B cell (primary cell): ENCODE measurements around the gene CAMTA1. TPM values are rescaled to one million over a fixed set of nuclear protein-coding genes. Genes with fewer than 3 reads are reported as not detected.

Experiments used
- ATAC-seq: fragments of 200-7000 bp; cut with Tn5 transposase; one replicate; pipeline ENCODE4 v1.10.0; 2021; ENCODE audit warnings: low read depth, mild to moderate bottlenecking, moderate number of reproducible peaks, moderate library complexity
- CTCF ChIA-PET: fragments of 350-600 bp; sonication (Branson Sonifier 250); formaldehyde crosslinking; loops from one replicate; lab custom pipeline; 2021; ENCODE audit warnings: antibody characterized with exemption, inconsistent platforms; lab: Charles Lee
- POLR2A ChIA-PET: fragments of 350-600 bp; sonication (Branson Sonifier 250); formaldehyde crosslinking; loops from one replicate; lab custom pipeline; 2021; ENCODE audit warnings: antibody characterized with exemption; lab: Charles Lee
- DNase-seq: peaks from one replicate; pipeline ENCODE4 v3.0.0; 2013
- H2AFZ ChIP-seq: 2 replicates; pipeline ENCODE4 v1.6.1; 2012; ENCODE audit warnings: mild to moderate bottlenecking, low read depth, low read length; ENCODE audit not compliant: insufficient read depth, poor library complexity, severe bottlenecking
- H3K27ac ChIP-seq, 2 donors: 1 replicate in 1 of 2; 2 replicates in 1 of 2; pipeline ENCODE4 v1.5.1; 2012 to 2013; ENCODE audit warnings: low read length in 2 of 2, mild to moderate bottlenecking in 2 of 2, moderate library complexity in 1 of 2
- H3K27me3 ChIP-seq, 4 experiments: fragments of 200-600 bp in 1 of 4; sonication (generic) in 1 of 4; replicated peaks in 1 of 4; 1 replicate in 2 of 4; 2 replicates in 2 of 4; pipeline versions ENCODE4 v1.6.1 to v1.7.0; 2013 to 2016; ENCODE audit warnings: low read length in 3 of 4, mild to moderate bottlenecking in 2 of 4, mixed read lengths in 1 of 4, moderate library complexity in 1 of 4; ENCODE audit not compliant: insufficient read depth in 4 of 4, control insufficient read depth in 3 of 4; ENCODE audit errors: control extremely low read depth in 1 of 4
- H3K36me3 ChIP-seq, 2 experiments: replicated peaks in 1 of 2; 1 replicate in 1 of 2; 2 replicates in 1 of 2; pipeline versions ENCODE4 v1.6.1 to v1.7.1; 2013; ENCODE audit warnings: low read length in 1 of 2; ENCODE audit not compliant: insufficient read depth in 2 of 2, control insufficient read depth in 1 of 2; ENCODE audit errors: control extremely low read depth in 1 of 2, extremely low read depth in 1 of 2
- H3K4me1 ChIP-seq, 2 donors: fragments of 200-600 bp in 1 of 2; sonication (generic) in 1 of 2; 1 replicate in 1 of 2; 2 replicates in 1 of 2; pipeline versions ENCODE4 v1.5.1 to v1.6.1; 2013 to 2017; ENCODE audit warnings: low read length in 2 of 2; ENCODE audit not compliant: control insufficient read depth in 2 of 2, insufficient read depth in 2 of 2
- H3K4me2 ChIP-seq: replicated peaks from 2 replicates; pipeline ENCODE3; 2012; ENCODE audit warnings: mild to moderate bottlenecking, low read depth, low read length; ENCODE audit not compliant: poor library complexity, severe bottlenecking
- H3K4me3 ChIP-seq, 5 experiments: fragments of 200-600 bp in 1 of 5; sonication (generic) in 1 of 5; 1 replicate in 3 of 5; 2 replicates in 2 of 5; pipeline versions ENCODE4 v1.5.1 to v1.7.0; 2011 to 2016; ENCODE audit warnings: low read length in 4 of 5, mild to moderate bottlenecking in 4 of 5, low read depth in 2 of 5, control low read depth in 1 of 5, moderate library complexity in 1 of 5; ENCODE audit not compliant: insufficient read depth in 1 of 5; ENCODE audit errors: control extremely low read depth in 1 of 5, extremely low read depth in 1 of 5
- H3K79me2 ChIP-seq: fragments of 200-600 bp; sonication (generic); one replicate; pipeline ENCODE4 v1.6.0; 2016; ENCODE audit warnings: low read length; ENCODE audit not compliant: control insufficient read depth, insufficient read depth
- H3K9ac ChIP-seq: fragments of 200-600 bp; sonication (generic); 2 replicates; pipeline ENCODE4 v1.6.1; 2017; ENCODE audit warnings: mild to moderate bottlenecking, low read length, moderate library complexity
- H3K9me3 ChIP-seq, 3 donors: one replicate each; pipeline versions ENCODE4 v1.6.1 to v1.7.1; 2013; ENCODE audit warnings: low read length in 2 of 3; ENCODE audit not compliant: control insufficient read depth in 2 of 3, insufficient read depth in 1 of 3; ENCODE audit errors: control extremely low read depth in 1 of 3
- H4K20me1 ChIP-seq: 2 replicates; pipeline ENCODE4 v1.6.0; 2012; ENCODE audit warnings: mild to moderate bottlenecking, low read length; ENCODE audit not compliant: insufficient read depth, control insufficient read depth, poor library complexity, severe bottlenecking
- H3K27ac Mint-ChIP-seq: one replicate; pipeline ENCODE4 v1.8.0; 2021; ENCODE audit warnings: mixed read lengths
- H3K27me3 Mint-ChIP-seq: one replicate; pipeline ENCODE4 v1.8.0; 2021; ENCODE audit warnings: mixed read lengths
- H3K4me1 Mint-ChIP-seq: one replicate; pipeline ENCODE4 v1.8.0; 2021; ENCODE audit warnings: mixed read lengths
- H3K4me3 Mint-ChIP-seq: one replicate; pipeline ENCODE4 v1.8.0; 2021; ENCODE audit warnings: mixed read lengths
- H3K9me3 Mint-ChIP-seq: one replicate; pipeline ENCODE4 v1.8.0; 2022; ENCODE audit warnings: mixed read lengths; ENCODE audit not compliant: insufficient read depth
- EZH2 ChIP-seq: IDR thresholded peaks from 2 replicates; pipeline ENCODE4 v1.6.1; 2012; ENCODE audit warnings: borderline replicate concordance, low read depth, mild to moderate bottlenecking, moderate library complexity, low read length; ENCODE audit not compliant: insufficient read depth, poor library complexity, severe bottlenecking
- WGBS: methylation state at CpG from one replicate; pipeline ENCODE4 v1.1.5; 2013; ENCODE audit warnings: missing lambda C conversion rate; ENCODE audit not compliant: insufficient coverage; 5-methylcytosine and 5-hydroxymethylcytosine counted together
- intact Hi-C: fragments of 100-400 bp; cut with micrococcal nuclease; formaldehyde crosslinking; loops from one replicate; pipeline ENCODE4 v1.10.0; 2022
- polyA plus RNA-seq: library from polyadenylated mRNA; depleted of rRNA; stranded (reverse); fragments of >200 nt; gene quantifications from 2 replicates; pipeline ENCODE4 v1.2.3, GENCODE V29; 2012
- total RNA-seq, 2 donors: library from RNA; stranded (reverse); fragments of 120-200 nt in 1 of 2; gene quantifications; 1 replicate in 1 of 2; 2 replicates in 1 of 2; pipeline versions ENCODE4 v1.2.3 to v1.2.4, GENCODE V29; 2013 to 2022
- TF ChIP-seq, protein P1 (sequence below): fragments of 200-600 bp; IDR thresholded peaks from one replicate; pipeline ENCODE4 v1.8.0; 2022; ENCODE audit warnings: antibody characterized with exemption, mild to moderate bottlenecking

CAMTA1 gene
- total and polyA plus RNA-seq, 2 donors (not counting 1 experiment from before 2014, with no cell fraction given): 42.2 to 45.7 TPM

DNA sequence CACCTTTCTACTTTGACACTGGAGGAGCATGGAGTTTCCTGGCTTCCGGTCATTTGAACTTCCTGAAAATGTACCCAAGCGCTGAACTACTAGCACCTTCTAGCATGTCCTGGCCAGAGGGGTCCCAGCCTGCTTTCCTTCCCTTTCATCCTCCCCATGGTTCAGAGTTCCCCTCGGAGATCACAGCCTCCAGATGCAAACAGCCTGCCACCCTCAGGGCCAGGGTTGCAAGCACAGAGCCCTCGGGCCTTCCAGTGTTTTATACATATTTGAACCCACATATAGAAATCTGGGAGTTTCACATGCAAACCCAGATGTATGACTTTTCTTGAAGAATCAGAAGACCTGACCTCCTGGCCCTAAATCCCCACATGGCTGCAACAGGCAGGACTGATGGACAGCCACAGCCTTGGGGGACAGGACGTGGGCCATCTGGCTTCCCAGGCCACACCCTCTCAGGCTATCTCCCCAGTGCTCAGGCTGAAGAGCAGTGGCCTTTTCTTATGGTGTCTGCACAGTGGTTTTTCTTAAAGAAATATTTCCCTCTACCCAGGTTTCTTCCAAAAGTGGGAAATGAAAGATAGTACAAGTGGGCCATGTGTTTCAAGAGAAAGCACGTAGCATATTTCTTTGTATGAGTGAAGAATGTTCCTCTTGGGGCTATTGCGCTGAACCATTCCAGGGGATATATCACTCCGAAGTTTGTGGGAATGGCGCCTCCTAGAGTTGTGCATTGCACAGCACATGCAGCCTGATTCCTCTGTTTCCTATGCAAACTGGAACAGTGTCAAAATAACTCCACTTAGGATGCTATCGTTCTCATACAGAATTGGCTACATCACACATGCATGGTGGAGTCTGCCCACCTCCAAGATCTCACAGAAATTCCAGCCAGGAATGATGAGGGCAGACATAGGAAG lies 753.9 kb downstream of the CAMTA1 start:
- no peak overlapping the region for H3K4me3 Mint-ChIP-seq
- WGBS: 68% methylated on average over 9 of the region's 10 CpGs

DNA sequence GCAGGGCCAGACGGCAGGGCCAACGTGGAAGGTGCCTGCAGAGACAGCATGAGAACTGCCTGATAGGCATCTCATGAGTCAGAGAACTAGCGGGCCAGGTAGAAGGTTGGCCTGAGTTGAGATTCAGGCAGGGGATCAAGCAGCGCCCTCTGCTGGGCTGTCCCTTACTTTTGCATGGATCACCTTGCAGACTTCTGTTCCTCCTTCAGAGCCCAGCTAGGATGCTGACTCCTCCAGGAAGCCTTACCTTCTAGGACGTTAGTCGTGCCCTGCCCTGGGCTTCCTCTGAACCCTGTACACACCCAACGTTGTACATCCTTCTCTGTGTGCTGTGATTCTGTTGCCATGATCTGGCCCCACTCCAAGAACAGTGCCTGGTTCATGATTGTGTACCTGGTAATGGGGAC lies 754.5 kb downstream of the CAMTA1 start:
- TF ChIP-seq, protein P1, sequence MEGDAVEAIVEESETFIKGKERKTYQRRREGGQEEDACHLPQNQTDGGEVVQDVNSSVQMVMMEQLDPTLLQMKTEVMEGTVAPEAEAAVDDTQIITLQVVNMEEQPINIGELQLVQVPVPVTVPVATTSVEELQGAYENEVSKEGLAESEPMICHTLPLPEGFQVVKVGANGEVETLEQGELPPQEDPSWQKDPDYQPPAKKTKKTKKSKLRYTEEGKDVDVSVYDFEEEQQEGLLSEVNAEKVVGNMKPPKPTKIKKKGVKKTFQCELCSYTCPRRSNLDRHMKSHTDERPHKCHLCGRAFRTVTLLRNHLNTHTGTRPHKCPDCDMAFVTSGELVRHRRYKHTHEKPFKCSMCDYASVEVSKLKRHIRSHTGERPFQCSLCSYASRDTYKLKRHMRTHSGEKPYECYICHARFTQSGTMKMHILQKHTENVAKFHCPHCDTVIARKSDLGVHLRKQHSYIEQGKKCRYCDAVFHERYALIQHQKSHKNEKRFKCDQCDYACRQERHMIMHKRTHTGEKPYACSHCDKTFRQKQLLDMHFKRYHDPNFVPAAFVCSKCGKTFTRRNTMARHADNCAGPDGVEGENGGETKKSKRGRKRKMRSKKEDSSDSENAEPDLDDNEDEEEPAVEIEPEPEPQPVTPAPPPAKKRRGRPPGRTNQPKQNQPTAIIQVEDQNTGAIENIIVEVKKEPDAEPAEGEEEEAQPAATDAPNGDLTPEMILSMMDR: no peak
- TF ChIP-seq EZH2: no peak
- Mint-ChIP-seq H3K4me1 (no peaks in the 10 kb centered on the region), H3K27me3 (peaks cover 13% of the 10 kb centered on the region), H3K27ac (no peak overlapping the region), H3K9me3 (no peaks in the 10 kb centered on the region), H3K4me3 (no peak overlapping the region)
- CTCF ChIA-PET: no interaction called here
- DNase-seq (no peak), ATAC-seq (no peak)
- no peaks in the 10 kb centered on the region for H3K36me3 ChIP-seq
- no peak overlapping the region for H2AFZ ChIP-seq
- H3K4me3 ChIP-seq: no peak overlapping the region
- no peak overlapping the region for H3K9ac ChIP-seq
- no peaks in the 10 kb centered on the region for H4K20me1 ChIP-seq
- H3K27ac ChIP-seq: no peak overlapping the region
- WGBS: 73% methylated on average over 6 of the region's 7 CpGs
- intact Hi-C loops: no loop called here
- no peaks in the 10 kb centered on the region for H3K9me3 ChIP-seq
- H3K4me1 ChIP-seq: no peaks in the 10 kb centered on the region
- no peaks in the 10 kb centered on the region for H3K27me3 ChIP-seq
- POLR2A ChIA-PET: no interaction called here
- H3K79me2 ChIP-seq: no peaks in the 10 kb centered on the region
- no peak overlapping the region for H3K4me2 ChIP-seq

More for the DNA sequence above, 753.9 kb downstream of the CAMTA1 start:
- Histone ChIP-seq H3K27ac (no peak overlapping the region), H3K9me3 (no peaks in the 10 kb centered on the region), H3K4me2 (no peak overlapping the region), H2AFZ (no peak overlapping the region), H3K27me3 (no peaks in the 10 kb centered on the region), H3K36me3 (no peaks in the 10 kb centered on the region), H3K4me3 (no peak overlapping the region), H4K20me1 (no peaks in the 10 kb centered on the region), H3K79me2 (no peaks in the 10 kb centered on the region), H3K4me1 (no peaks in the 10 kb centered on the region), H3K9ac (no peak overlapping the region)
- H3K9me3 Mint-ChIP-seq: no peaks in the 10 kb centered on the region
- POLR2A ChIA-PET: no interaction called here
- intact Hi-C loops: no loop called here
- no peaks in the 10 kb centered on the region for H3K4me1 Mint-ChIP-seq
- H3K27me3 Mint-ChIP-seq: peaks cover 11% of the 10 kb centered on the region
- no peak overlapping the region for H3K27ac Mint-ChIP-seq
- CTCF ChIA-PET: no interaction called here
- DNase-seq (no peak), ATAC-seq (no peak)
- TF ChIP-seq, protein P1: no peak
- TF ChIP-seq EZH2: no peak
